Measurements from ENCODE around the gene TTC16. TPM values are rescaled to one million over a fixed set of nuclear protein-coding genes. Genes with fewer than 3 reads are reported as not detected.

TTC16 gene
- total and polyA plus RNA-seq, 4 donors, result 1.5 to 5.6 (median 2.7) TPM

GRCh38 chr9:127711226-127711701, 4.6 kb upstream of the TTC16 start:
- WGBS, 2 donors, result 43 to 68% methylated on average over 9 of the region's 9 CpGs
- Histone ChIP-seq H3K27ac (ENCODE audit: low read depth in 1 of 2, low read length in 1 of 2) (no peak overlapping the region), H3K9me3 (ENCODE audit: control insufficient read depth in 4 of 4, insufficient read depth in 3 of 4, low read length in 3 of 4) (no peaks in the 10 kb centered on the region), H3K36me3 (ENCODE audit: control insufficient read depth in 4 of 4, insufficient read depth in 4 of 4, low read length in 4 of 4) (peaks cover 0 to 6% (median 0%) of the 10 kb centered on the region in 4 donors), H3K4me3 (no peak overlapping the region), H3K27me3 (ENCODE audit: control insufficient read depth in 3 of 3, insufficient read depth in 3 of 3, low read length in 2 of 3) (no peaks in the 10 kb centered on the region), H3K4me1 (ENCODE audit: control insufficient read depth in 5 of 5, insufficient read depth in 5 of 5, low read length in 5 of 5) (peaks cover 0 to 10% (median 0%) of the 10 kb centered on the region in 5 donors), H3K9ac (ENCODE audit: insufficient read depth in 1 of 2, low read length in 2 of 2) (no peak overlapping the region)
- ATAC-seq (ENCODE audit: insufficient read depth, low FRiP score), result no peak
- no peak for DNase-seq
- TF ChIP-seq CTCF (IDR thresholded peaks at IDR 0.05; ENCODE audit: control extremely low read depth, extremely low read depth), result no peak

- Histone ChIP-seq H3K27ac (ENCODE audit: low read depth in 1 of 2, low read length in 1 of 2) (no peak overlapping the region), H3K9ac (ENCODE audit: insufficient read depth in 1 of 2, low read length in 2 of 2) (no peak overlapping the region), H3K9me3 (ENCODE audit: control insufficient read depth in 4 of 4, insufficient read depth in 3 of 4, low read length in 3 of 4) (no peaks in the 10 kb centered on the region), H3K4me1 (ENCODE audit: control insufficient read depth in 5 of 5, insufficient read depth in 5 of 5, low read length in 5 of 5) (peaks cover 0 to 10% (median 0%) of the 10 kb centered on the region in 5 donors), H3K27me3 (ENCODE audit: control insufficient read depth in 3 of 3, insufficient read depth in 3 of 3, low read length in 2 of 3) (no peaks in the 10 kb centered on the region), H3K4me3 (no peak overlapping the region), H3K36me3 (ENCODE audit: control insufficient read depth in 4 of 4, insufficient read depth in 4 of 4, low read length in 4 of 4) (peaks cover 0 to 6% (median 0%) of the 10 kb centered on the region in 4 donors)
- WGBS, 2 donors, result 68 to 85% methylated on average over 11 of the region's 11 CpGs
- ATAC-seq (ENCODE audit: insufficient read depth, low FRiP score), result no peak
- TF ChIP-seq CTCF (IDR thresholded peaks at IDR 0.05; ENCODE audit: control extremely low read depth, extremely low read depth), result no peak
- DNase-seq, result no peak
Measured at GRCh38 chr9:127711831-127712274, 4.0 kb upstream of the TTC16 start.

- DNase-seq (no peak), ATAC-seq (ENCODE audit: insufficient read depth, low FRiP score) (no peak)
- H3K9ac ChIP-seq (ENCODE audit: insufficient read depth in 1 of 2, low read length in 2 of 2), result no peak overlapping the region
- no peaks in the 10 kb centered on the region for H3K27me3 ChIP-seq (ENCODE audit: control insufficient read depth in 3 of 3, insufficient read depth in 3 of 3, low read length in 2 of 3)
- H3K27ac ChIP-seq (ENCODE audit: low read depth in 1 of 2, low read length in 1 of 2), result no peak overlapping the region
- peaks cover 0 to 10% (median 0%) of the 10 kb centered on the region in 5 donors for H3K4me1 ChIP-seq (ENCODE audit: control insufficient read depth in 5 of 5, insufficient read depth in 5 of 5, low read length in 5 of 5)
- no peak for TF ChIP-seq CTCF (IDR thresholded peaks at IDR 0.05; ENCODE audit: control extremely low read depth, extremely low read depth)
- H3K9me3 ChIP-seq (ENCODE audit: control insufficient read depth in 4 of 4, insufficient read depth in 3 of 4, low read length in 3 of 4), result no peaks in the 10 kb centered on the region
- no peak overlapping the region for H3K4me3 ChIP-seq
- peaks cover 0 to 6% (median 0%) of the 10 kb centered on the region in 4 donors for H3K36me3 ChIP-seq (ENCODE audit: control insufficient read depth in 4 of 4, insufficient read depth in 4 of 4, low read length in 4 of 4)
- WGBS, 2 donors, result 93 to 95% methylated on average over 10 to 11 of the region's 11 CpGs
Measured at GRCh38 chr9:127712371-127712770, 3.5 kb upstream of the TTC16 start.

GRCh38 chr9:127712867-127713266, 3.0 kb upstream of the TTC16 start:
- no peak for TF ChIP-seq CTCF (IDR thresholded peaks at IDR 0.05; ENCODE audit: control extremely low read depth, extremely low read depth)
- DNase-seq (no peak), ATAC-seq (ENCODE audit: insufficient read depth, low FRiP score) (no peak)
- peaks cover 0 to 10% (median 0%) of the 10 kb centered on the region in 5 donors for H3K4me1 ChIP-seq (ENCODE audit: control insufficient read depth in 5 of 5, insufficient read depth in 5 of 5, low read length in 5 of 5)
- no peaks in the 10 kb centered on the region for H3K27me3 ChIP-seq (ENCODE audit: control insufficient read depth in 3 of 3, insufficient read depth in 3 of 3, low read length in 2 of 3)
- H3K9ac ChIP-seq (ENCODE audit: insufficient read depth in 1 of 2, low read length in 2 of 2), result no peak overlapping the region
- H3K27ac ChIP-seq (ENCODE audit: low read depth in 1 of 2, low read length in 1 of 2), result no peak overlapping the region
- H3K4me3 ChIP-seq, result no peak overlapping the region
- 93 to 97% methylated on average over 10 of the region's 10 CpGs for WGBS, 2 donors
- peaks cover 0 to 6% (median 0%) of the 10 kb centered on the region in 4 donors for H3K36me3 ChIP-seq (ENCODE audit: control insufficient read depth in 4 of 4, insufficient read depth in 4 of 4, low read length in 4 of 4)
- H3K9me3 ChIP-seq (ENCODE audit: control insufficient read depth in 4 of 4, insufficient read depth in 3 of 4, low read length in 3 of 4), result no peaks in the 10 kb centered on the region
